Fibroblast of the aortic adventitia (primary cell): ENCODE data around the gene RAB22A. TPM values are rescaled to one million over a fixed set of nuclear protein-coding genes. Genes with fewer than 3 reads are reported as not detected.

Experiments
- DNase-seq: peaks from one replicate; pipeline ENCODE4 v3.0.0-alpha.2; 2010; ENCODE audit warnings: low read depth
- H3K4me3 ChIP-seq: 2 replicates; pipeline ENCODE4 v1.5.1; 2011; ENCODE audit warnings: low read depth, mild to moderate bottlenecking, control low read depth, low read length, moderate library complexity
- total RNA-seq: library from RNA; depleted of rRNA; stranded (reverse); fragments of >200 nt; gene quantifications from 2 replicates; pipeline ENCODE4 v1.2.3, GENCODE V29; 2012; ENCODE audit warnings: low replicate concordance
- TF ChIP-seq, protein P1 (sequence below): IDR thresholded peaks from 2 replicates; pipeline ENCODE4 v1.5.1; 2011; ENCODE audit warnings: mild to moderate bottlenecking, low read length, control low read depth, inconsistent platforms; ENCODE audit not compliant: insufficient read depth

The RAB22A gene
- total RNA-seq, 1 donor, result 41.5 TPM

DNA sequence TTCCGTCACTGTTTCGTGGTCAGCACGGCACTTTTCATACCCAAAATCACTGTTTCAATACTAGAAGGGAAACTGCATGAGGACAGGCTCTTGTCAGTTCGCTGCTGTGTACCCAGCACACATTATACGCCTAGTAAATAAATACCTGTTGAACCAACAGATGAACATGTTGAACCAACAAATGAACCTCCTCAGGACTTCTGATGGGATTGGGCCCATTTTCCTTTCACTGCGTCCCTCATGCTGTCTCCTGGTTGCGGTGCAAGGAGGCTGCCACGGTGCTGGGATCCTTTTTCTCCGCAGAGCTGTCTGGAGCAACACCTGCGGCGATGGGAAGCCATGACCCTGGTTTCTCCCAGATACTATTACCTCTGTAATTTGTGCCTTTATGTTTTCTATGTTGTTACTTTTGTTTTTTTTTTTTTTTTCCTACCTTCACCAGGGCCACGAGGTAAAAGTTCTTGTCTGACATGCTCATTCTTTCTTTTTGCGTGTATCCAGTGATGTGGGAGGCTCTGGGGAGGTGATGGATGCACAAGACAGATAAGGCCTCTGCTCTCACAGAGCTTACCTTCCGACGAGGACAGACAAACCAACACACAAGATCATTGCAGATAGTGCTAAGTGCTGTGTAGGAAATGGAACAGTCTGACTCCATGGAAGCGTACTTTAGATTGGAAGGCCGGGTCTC is 80.6 kb downstream of the RAB22A start:
- peak overlapping the region; percentile 96 for H3K4me3 ChIP-seq
- TF ChIP-seq, protein P1, sequence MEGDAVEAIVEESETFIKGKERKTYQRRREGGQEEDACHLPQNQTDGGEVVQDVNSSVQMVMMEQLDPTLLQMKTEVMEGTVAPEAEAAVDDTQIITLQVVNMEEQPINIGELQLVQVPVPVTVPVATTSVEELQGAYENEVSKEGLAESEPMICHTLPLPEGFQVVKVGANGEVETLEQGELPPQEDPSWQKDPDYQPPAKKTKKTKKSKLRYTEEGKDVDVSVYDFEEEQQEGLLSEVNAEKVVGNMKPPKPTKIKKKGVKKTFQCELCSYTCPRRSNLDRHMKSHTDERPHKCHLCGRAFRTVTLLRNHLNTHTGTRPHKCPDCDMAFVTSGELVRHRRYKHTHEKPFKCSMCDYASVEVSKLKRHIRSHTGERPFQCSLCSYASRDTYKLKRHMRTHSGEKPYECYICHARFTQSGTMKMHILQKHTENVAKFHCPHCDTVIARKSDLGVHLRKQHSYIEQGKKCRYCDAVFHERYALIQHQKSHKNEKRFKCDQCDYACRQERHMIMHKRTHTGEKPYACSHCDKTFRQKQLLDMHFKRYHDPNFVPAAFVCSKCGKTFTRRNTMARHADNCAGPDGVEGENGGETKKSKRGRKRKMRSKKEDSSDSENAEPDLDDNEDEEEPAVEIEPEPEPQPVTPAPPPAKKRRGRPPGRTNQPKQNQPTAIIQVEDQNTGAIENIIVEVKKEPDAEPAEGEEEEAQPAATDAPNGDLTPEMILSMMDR, result no peak
- DNase-seq, result no peak

- H3K4me3 ChIP-seq, result peak overlapping the region; percentile 96
- TF ChIP-seq, protein P1, result no peak
- DNase-seq, result no peak
Measured at GRCh38 chr20:58390659-58391035, 81.1 kb downstream of the RAB22A start.

GRCh38 chr20:58392286-58392685 is 82.8 kb downstream of the RAB22A start:
- DNase-seq, result no peak
- TF ChIP-seq, protein P1, result no peak
- H3K4me3 ChIP-seq, result no peak overlapping the region

- TF ChIP-seq, protein P1, result no peak
- peak; percentile 50 for DNase-seq
- H3K4me3 ChIP-seq, result no peak overlapping the region
Measured at GRCh38 chr20:58393299-58393698, 83.8 kb downstream of the RAB22A start.

DNA sequence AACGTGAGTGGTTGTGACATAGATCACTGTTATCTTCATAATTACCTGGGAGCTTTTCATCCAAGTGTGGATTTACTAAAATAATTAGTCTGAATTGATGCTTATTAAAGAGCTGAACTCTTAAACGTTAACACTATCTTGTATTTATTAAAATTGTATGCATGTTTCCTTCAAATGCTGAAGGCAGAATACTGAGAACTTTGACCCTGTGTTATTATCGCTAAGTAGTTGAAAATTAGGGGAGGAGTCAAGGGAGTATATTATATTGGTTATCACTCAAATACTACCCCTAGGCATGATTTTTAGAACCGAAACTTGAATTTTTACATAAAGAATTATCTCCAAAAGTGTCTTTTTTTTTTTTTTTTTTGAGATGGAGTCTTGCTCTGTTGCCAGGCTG is 85.3 kb downstream of the RAB22A start:
- TF ChIP-seq, protein P1, result no peak
- DNase-seq, result no peak
- H3K4me3 ChIP-seq, result no peak overlapping the region

- TF ChIP-seq, protein P1, result no peak
- no peak for DNase-seq
- no peak overlapping the region for H3K4me3 ChIP-seq
Measured at GRCh38 chr20:58395604-58396003, 86.1 kb downstream of the RAB22A start.

- TF ChIP-seq, protein P1, result no peak
- no peak overlapping the region for H3K4me3 ChIP-seq
- DNase-seq, result no peak
Measured at GRCh38 chr20:58397429-58397828, 87.9 kb downstream of the RAB22A start.
